Nephron (organoid): ENCODE results near the gene ARHGAP19.
A peak's percentile ranks its signal among the peaks of the same experiment; 100 is the strongest.

Source experiments
- H3K27ac Mint-ChIP-seq, 3 experiments: 2 replicates each; pipeline ENCODE4 v1.8.0; 2020; ENCODE audit warnings: mixed read lengths in 3 of 3, mild to moderate bottlenecking in 2 of 3, moderate library complexity in 1 of 3
- H3K27me3 Mint-ChIP-seq: 2 replicates; pipeline ENCODE4 v1.8.0; 2021; ENCODE audit warnings: low read depth, mild to moderate bottlenecking, moderate library complexity, mixed read lengths
- H3K36me3 Mint-ChIP-seq: 2 replicates; pipeline ENCODE4 v1.8.0; 2020; ENCODE audit warnings: low read depth, mixed read lengths
- H3K4me1 Mint-ChIP-seq: 2 replicates; pipeline ENCODE4 v1.8.0; 2020; ENCODE audit warnings: mixed read lengths
- H3K4me3 Mint-ChIP-seq, 3 experiments: 2 replicates each; pipeline ENCODE4 v1.8.0; 2020; ENCODE audit warnings: mild to moderate bottlenecking in 3 of 3, mixed read lengths in 3 of 3, moderate library complexity in 2 of 3
- H3K9me3 Mint-ChIP-seq: 2 replicates; pipeline ENCODE4 v1.8.0; 2020; ENCODE audit warnings: mixed read lengths
- TF ChIP-seq, protein P1 (sequence below), 3 experiments: fragments of 200-600 bp; sonication (generic); IDR thresholded peaks; one replicate each; pipeline ENCODE4 v1.5.0; 2021; ENCODE audit warnings: antibody characterized with exemption in 3 of 3; ENCODE audit not compliant: unreplicated experiment in 3 of 3

ARHGAP19 gene

GRCh38 chr10:97279121-97279815 is 13.2 kb downstream of the ARHGAP19 start:
- Mint-ChIP-seq H3K4me3 (no peak overlapping the region), H3K9me3 (no peaks in the 10 kb centered on the region), H3K27me3 (no peaks in the 10 kb centered on the region), H3K36me3 (no peaks in the 10 kb centered on the region), H3K4me1 (peaks cover 37% of the 10 kb centered on the region), H3K27ac (peak overlapping the region; percentile 69 to 92 (median 79))
- TF ChIP-seq, protein P1, sequence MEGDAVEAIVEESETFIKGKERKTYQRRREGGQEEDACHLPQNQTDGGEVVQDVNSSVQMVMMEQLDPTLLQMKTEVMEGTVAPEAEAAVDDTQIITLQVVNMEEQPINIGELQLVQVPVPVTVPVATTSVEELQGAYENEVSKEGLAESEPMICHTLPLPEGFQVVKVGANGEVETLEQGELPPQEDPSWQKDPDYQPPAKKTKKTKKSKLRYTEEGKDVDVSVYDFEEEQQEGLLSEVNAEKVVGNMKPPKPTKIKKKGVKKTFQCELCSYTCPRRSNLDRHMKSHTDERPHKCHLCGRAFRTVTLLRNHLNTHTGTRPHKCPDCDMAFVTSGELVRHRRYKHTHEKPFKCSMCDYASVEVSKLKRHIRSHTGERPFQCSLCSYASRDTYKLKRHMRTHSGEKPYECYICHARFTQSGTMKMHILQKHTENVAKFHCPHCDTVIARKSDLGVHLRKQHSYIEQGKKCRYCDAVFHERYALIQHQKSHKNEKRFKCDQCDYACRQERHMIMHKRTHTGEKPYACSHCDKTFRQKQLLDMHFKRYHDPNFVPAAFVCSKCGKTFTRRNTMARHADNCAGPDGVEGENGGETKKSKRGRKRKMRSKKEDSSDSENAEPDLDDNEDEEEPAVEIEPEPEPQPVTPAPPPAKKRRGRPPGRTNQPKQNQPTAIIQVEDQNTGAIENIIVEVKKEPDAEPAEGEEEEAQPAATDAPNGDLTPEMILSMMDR (IDR thresholded peaks at IDR 0.05; ENCODE audit: unreplicated experiment in 3 of 3), result no peak

GRCh38 chr10:97278491-97278989 is 13.9 kb downstream of the ARHGAP19 start:
- Mint-ChIP-seq H3K4me3 (peak overlapping the region in 1 of 3 experiments; percentile 28), H3K9me3 (no peaks in the 10 kb centered on the region), H3K4me1 (peaks cover 37% of the 10 kb centered on the region), H3K27me3 (no peaks in the 10 kb centered on the region), H3K27ac (peak overlapping the region; percentile 69 to 92 (median 79)), H3K36me3 (no peaks in the 10 kb centered on the region)
- TF ChIP-seq, protein P1 (IDR thresholded peaks at IDR 0.05; ENCODE audit: unreplicated experiment in 3 of 3), result peak; percentile 67 to 75 (median 71)

DNA sequence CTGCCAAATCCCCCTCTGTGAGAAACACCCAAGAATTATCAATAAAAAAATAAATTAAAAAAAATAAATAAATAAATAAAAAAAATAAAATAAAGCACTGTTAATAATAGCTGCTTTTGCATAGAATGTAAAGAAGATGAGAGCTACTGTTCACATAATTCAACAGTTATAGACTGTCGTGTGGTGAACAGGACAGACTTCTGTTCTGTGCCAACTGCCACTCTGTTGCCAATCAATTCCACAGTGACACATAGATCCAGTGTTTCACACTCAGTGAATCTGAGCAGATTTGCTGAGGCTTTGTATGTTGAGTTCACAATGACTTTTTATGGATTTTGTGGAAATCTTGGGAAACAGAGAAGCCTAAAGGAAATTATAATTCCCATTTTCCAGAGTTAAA is 14.9 kb downstream of the ARHGAP19 start:
- peaks cover 37% of the 10 kb centered on the region for H3K4me1 Mint-ChIP-seq
- H3K9me3 Mint-ChIP-seq, result no peaks in the 10 kb centered on the region
- no peaks in the 10 kb centered on the region for H3K27me3 Mint-ChIP-seq
- TF ChIP-seq, protein P1 (IDR thresholded peaks at IDR 0.05; ENCODE audit: unreplicated experiment in 3 of 3), result no peak
- peak overlapping the region in 2 of 3 experiments; percentile 69 to 92 for H3K27ac Mint-ChIP-seq
- H3K4me3 Mint-ChIP-seq, result no peak overlapping the region
- H3K36me3 Mint-ChIP-seq, result no peaks in the 10 kb centered on the region

DNA sequence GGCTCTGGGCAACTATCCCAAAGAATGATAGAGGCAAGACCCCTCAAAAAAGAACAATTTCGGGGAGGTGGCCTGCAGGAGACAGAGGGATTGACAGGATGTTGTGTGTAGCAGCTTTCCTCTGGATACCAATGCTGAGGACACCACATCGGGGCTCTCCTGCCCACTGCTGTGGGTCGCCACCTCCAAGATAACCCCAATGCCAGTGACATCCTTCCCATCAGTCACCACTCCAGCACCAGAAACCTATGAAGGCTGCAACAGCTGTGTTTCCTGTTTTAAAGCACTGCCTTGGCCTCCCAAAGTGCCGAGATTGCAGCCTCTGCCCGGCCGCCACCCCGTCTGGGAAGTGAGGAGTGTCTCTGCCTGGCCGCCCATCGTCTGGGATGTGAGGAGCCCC is 17.6 kb downstream of the ARHGAP19 start:
- Mint-ChIP-seq H3K9me3 (peaks cover 7% of the 10 kb centered on the region), H3K36me3 (peaks cover 14% of the 10 kb centered on the region), H3K4me3 (no peak overlapping the region), H3K4me1 (peaks cover 26% of the 10 kb centered on the region), H3K27me3 (no peaks in the 10 kb centered on the region), H3K27ac (no peak overlapping the region)
- TF ChIP-seq, protein P1 (IDR thresholded peaks at IDR 0.05; ENCODE audit: unreplicated experiment in 3 of 3), result no peak

- Mint-ChIP-seq H3K36me3 (peaks cover 14% of the 10 kb centered on the region), H3K9me3 (peaks cover 7% of the 10 kb centered on the region), H3K27ac (no peak overlapping the region), H3K4me1 (peaks cover 15% of the 10 kb centered on the region), H3K4me3 (no peak overlapping the region), H3K27me3 (no peaks in the 10 kb centered on the region)
- TF ChIP-seq, protein P1 (IDR thresholded peaks at IDR 0.05; ENCODE audit: unreplicated experiment in 3 of 3), result no peak
Observed at GRCh38 chr10:97273700-97274099, 18.7 kb downstream of the ARHGAP19 start.
